NCI-H526 treated with DMSO at 0.1 percent for 48 hours (cell line): Measurements from ENCODE around the gene LGALS9B.
"Not testable (repeated sequence)": the region's sequence is repeated elsewhere in the genome, so short reads cannot be mapped to it uniquely, and the experiment has no call there.

Experiments
- DNase-seq: peaks from one replicate; lab custom pipeline; 2025; lab: John Stamatoyannopoulos, UW

LGALS9B gene

DNA sequence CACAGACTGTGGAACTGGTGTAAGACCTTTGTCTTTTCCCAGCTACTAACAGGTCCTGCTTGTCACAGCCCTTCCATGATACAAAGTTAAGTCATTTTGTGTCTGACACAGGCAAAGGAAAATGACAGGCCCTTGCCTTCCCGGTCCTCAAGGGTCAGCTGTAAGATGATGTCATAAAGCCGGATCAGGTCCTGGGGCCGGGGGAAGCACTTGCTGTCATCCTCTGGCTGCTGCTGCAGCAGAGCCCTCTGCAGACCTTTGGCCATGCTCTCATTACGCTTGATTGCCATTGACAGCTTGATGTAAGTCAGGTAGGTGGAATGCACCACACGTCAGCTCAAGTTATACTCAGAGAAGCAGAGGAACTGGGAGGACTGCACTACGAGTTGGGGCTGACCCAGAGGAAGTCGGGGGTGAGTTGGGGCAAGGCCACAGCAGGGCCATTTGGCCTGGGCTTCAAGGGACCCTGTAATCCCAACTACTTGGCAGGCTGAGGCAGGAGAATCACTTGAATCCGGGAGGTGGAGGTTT is 50.9 kb downstream of the LGALS9B start:
- not testable (repeated sequence) for DNase-seq

- DNase-seq: not testable (repeated sequence)
Measured at GRCh38 chr17:20415479-20415878, 51.9 kb downstream of the LGALS9B start.

- not testable (repeated sequence) for DNase-seq
Measured at GRCh38 chr17:20401306-20402022, 65.9 kb downstream of the LGALS9B start.

DNA sequence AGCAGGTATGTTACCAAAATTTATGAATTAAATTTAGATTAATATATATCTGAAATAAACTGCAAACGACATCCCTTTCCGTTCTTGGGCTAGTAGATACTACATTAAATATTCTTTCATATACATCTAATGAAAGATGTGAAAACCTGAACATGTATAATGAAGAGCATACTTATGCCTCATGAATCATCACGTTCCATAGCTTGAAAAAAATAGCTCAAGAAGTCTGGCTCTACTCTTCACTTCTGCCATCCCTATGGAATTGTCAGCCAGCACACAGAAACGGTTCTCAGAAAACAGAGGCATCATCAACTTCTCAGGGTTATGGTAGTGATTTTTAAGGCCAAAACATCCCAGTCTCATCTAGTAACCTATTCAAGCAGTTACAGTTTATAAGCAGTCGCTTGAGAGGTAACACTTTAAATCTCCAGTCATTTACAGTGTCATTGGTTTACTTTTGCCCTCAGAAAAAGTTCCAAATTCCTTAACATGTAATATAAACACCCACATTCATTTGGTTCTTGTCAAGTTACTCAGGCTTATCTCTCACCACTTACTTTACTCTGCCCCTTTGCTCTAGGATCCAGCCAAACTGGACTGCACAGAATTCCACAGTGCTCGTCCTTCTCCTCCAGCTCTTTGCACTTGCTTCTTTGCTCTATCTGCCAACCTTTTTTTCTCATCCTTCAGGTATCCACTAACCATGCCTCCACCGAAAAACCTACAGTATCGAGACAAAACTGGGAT is 66.6 kb downstream of the LGALS9B start:
- not testable (repeated sequence) for DNase-seq
